CD14-positive monocyte (primary cell): Measurements from ENCODE around the gene SRCAP. TPM values are rescaled to one million over a fixed set of nuclear protein-coding genes. Genes with fewer than 3 reads are reported as not detected.
A peak's percentile ranks its signal among the peaks of the same experiment; 100 is the strongest.

Source experiments
- DNase-seq, 3 donors: peaks; one replicate each; pipeline ENCODE4 v3.0.0-alpha.2; 2011 to 2022
- H2AFZ ChIP-seq: 2 replicates; pipeline ENCODE4 v1.6.0; 2012; ENCODE audit warnings: mild to moderate bottlenecking, low read depth, low read length, inconsistent platforms; ENCODE audit not compliant: insufficient read depth, poor library complexity, severe bottlenecking
- H3K27ac ChIP-seq, 2 donors: 1 replicate in 1 of 2; 2 replicates in 1 of 2; pipeline ENCODE4 v1.5.1; 2012 to 2013; ENCODE audit warnings: low read length in 2 of 2, control low read depth in 1 of 2, inconsistent platforms in 1 of 2, low read depth in 1 of 2, mild to moderate bottlenecking in 1 of 2
- H3K27me3 ChIP-seq, 2 donors: one replicate each; pipeline versions ENCODE4 v1.6.0 to v1.6.1; 2011 to 2013; ENCODE audit warnings: low read length in 2 of 2; ENCODE audit not compliant: control insufficient read depth in 2 of 2, insufficient read depth in 2 of 2
- H3K36me3 ChIP-seq, 2 donors: replicated peaks in 1 of 2; 1 replicate in 1 of 2; 2 replicates in 1 of 2; pipeline versions ENCODE4 v1.5.1 to v1.6.1; 2012 to 2013; ENCODE audit warnings: low read length in 2 of 2, control low read depth in 1 of 2, inconsistent platforms in 1 of 2, mild to moderate bottlenecking in 1 of 2; ENCODE audit not compliant: insufficient read depth in 2 of 2, control insufficient read depth in 1 of 2
- H3K4me1 ChIP-seq, 2 donors: 1 replicate in 1 of 2; 2 replicates in 1 of 2; pipeline versions ENCODE4 v1.5.1 to v1.6.1; 2012 to 2013; ENCODE audit warnings: low read length in 2 of 2, control low read depth in 1 of 2, inconsistent platforms in 1 of 2, mild to moderate bottlenecking in 1 of 2, moderate library complexity in 1 of 2; ENCODE audit not compliant: insufficient read depth in 2 of 2, control insufficient read depth in 1 of 2
- H3K4me2 ChIP-seq: replicated peaks from 2 replicates; pipeline ENCODE3; 2012; ENCODE audit warnings: low read length, moderate library complexity, mild to moderate bottlenecking; ENCODE audit not compliant: poor library complexity, severe bottlenecking; ENCODE audit errors: extremely low read depth
- H3K4me3 ChIP-seq, 3 experiments: fragments of 200-600 bp in 1 of 3; sonication (generic) in 1 of 3; replicated peaks in 1 of 3; 1 replicate in 2 of 3; 2 replicates in 1 of 3; pipeline ENCODE4 v1.5.1; 2011 to 2013; ENCODE audit warnings: low read length in 3 of 3, mild to moderate bottlenecking in 3 of 3, control low read depth in 2 of 3, low read depth in 2 of 3, inconsistent platforms in 1 of 3, moderate library complexity in 1 of 3
- H3K79me2 ChIP-seq: 2 replicates; pipeline ENCODE4 v1.6.0; 2012; ENCODE audit warnings: mild to moderate bottlenecking, control low read depth, inconsistent platforms, low read length, moderate library complexity; ENCODE audit not compliant: insufficient read depth
- H3K9ac ChIP-seq: 2 replicates; pipeline ENCODE4 v1.6.0; 2017; ENCODE audit warnings: low read length, mild to moderate bottlenecking; ENCODE audit not compliant: insufficient read depth, poor library complexity, severe bottlenecking
- H3K9me3 ChIP-seq, 2 donors: replicated peaks in 1 of 2; 1 replicate in 1 of 2; 2 replicates in 1 of 2; pipeline versions ENCODE4 v1.5.1 to v1.6.1; 2012 to 2013; ENCODE audit warnings: low read length in 2 of 2, control low read depth in 1 of 2; ENCODE audit not compliant: control insufficient read depth in 1 of 2, insufficient read depth in 1 of 2
- H4K20me1 ChIP-seq: 2 replicates; pipeline ENCODE4 v1.6.0; 2012; ENCODE audit warnings: mild to moderate bottlenecking, low read length, control low read depth, moderate library complexity; ENCODE audit not compliant: insufficient read depth
- H3K27ac Mint-ChIP-seq, 7 donors: one replicate each; pipeline ENCODE4 v1.8.0; 2020; ENCODE audit warnings: mild to moderate bottlenecking in 7 of 7, mixed read lengths in 7 of 7, moderate library complexity in 6 of 7, inconsistent platforms in 2 of 7
- H3K27me3 Mint-ChIP-seq, 3 donors: one replicate each; pipeline ENCODE4 v1.8.0; 2021 to 2022; ENCODE audit warnings: low read depth in 3 of 3, mild to moderate bottlenecking in 3 of 3, mixed read lengths in 3 of 3, moderate library complexity in 3 of 3, inconsistent platforms in 1 of 3
- H3K36me3 Mint-ChIP-seq, 2 donors: one replicate each; pipeline ENCODE4 v1.8.0; 2020; ENCODE audit warnings: mixed read lengths in 2 of 2, inconsistent platforms in 1 of 2, mild to moderate bottlenecking in 1 of 2
- H3K4me1 Mint-ChIP-seq: one replicate; pipeline ENCODE4 v1.8.0; 2020; ENCODE audit warnings: mild to moderate bottlenecking, mixed read lengths
- H3K4me3 Mint-ChIP-seq, 2 donors: one replicate each; pipeline ENCODE4 v1.8.0; 2020; ENCODE audit warnings: mild to moderate bottlenecking in 2 of 2, mixed read lengths in 2 of 2, moderate library complexity in 1 of 2
- H3K9me3 Mint-ChIP-seq, 7 donors: one replicate each; pipeline ENCODE4 v1.8.0; 2020 to 2022; ENCODE audit warnings: mixed read lengths in 7 of 7, mild to moderate bottlenecking in 6 of 7, moderate library complexity in 6 of 7, inconsistent platforms in 2 of 7
- CTCF ChIP-seq: fragments of 200-600 bp; IDR thresholded peaks from one replicate; pipeline ENCODE4 v1.8.0; 2022; ENCODE audit warnings: antibody characterized with exemption, mild to moderate bottlenecking
- whole genome bisulfite sequencing: methylation state at CpG from one replicate; pipeline ENCODE4 v1.1.5; 2013; ENCODE audit warnings: missing lambda C conversion rate; ENCODE audit not compliant: insufficient coverage; 5-methylcytosine and 5-hydroxymethylcytosine counted together
- intact Hi-C, 2 donors: fragments of 100-400 bp; cut with micrococcal nuclease; formaldehyde crosslinking; loops; one replicate each; pipeline versions ENCODE4 v1.15.0 to v1.15.1; 2023
- polyA plus RNA-seq, 3 donors: library from polyadenylated mRNA; depleted of rRNA in 1 of 3; unstranded in 2 of 3; stranded (reverse) in 1 of 3; fragments of 300-500 nt in 2 of 3; fragments of >200 nt in 1 of 3; fragmentation: Illumina TruSeq in 2 of 3; gene quantifications; 1 replicate in 2 of 3; 2 replicates in 1 of 3; pipeline ENCODE4 v1.2.3, GENCODE V29; 2012 to 2021

SRCAP gene
- polyA plus RNA-seq, 3 donors, result 3.0 to 16.0 (median 6.3) TPM

- Histone ChIP-seq H3K27me3 (no peaks in the 10 kb centered on the region), H3K9me3 (no peaks in the 10 kb centered on the region), H3K4me2 (no peak overlapping the region), H3K79me2 (peaks cover 24% of the 10 kb centered on the region), H3K4me3 (no peak overlapping the region), H3K9ac (no peak overlapping the region), H2AFZ (no peak overlapping the region), H3K27ac (no peak overlapping the region), H3K4me1 (peaks cover 31 to 37% of the 10 kb centered on the region in 2 donors), H3K36me3 (peaks cover 19 to 25% of the 10 kb centered on the region in 2 donors), H4K20me1 (no peaks in the 10 kb centered on the region)
- Mint-ChIP-seq H3K27me3 (peaks cover 2 to 6% (median 4%) of the 10 kb centered on the region in 3 donors), H3K9me3 (peaks cover 0 to 2% (median 0%) of the 10 kb centered on the region in 7 donors), H3K27ac (no peak overlapping the region), H3K4me1 (peaks cover 48% of the 10 kb centered on the region), H3K36me3 (peaks cover 16 to 31% of the 10 kb centered on the region in 2 donors), H3K4me3 (no peak overlapping the region)
- intact Hi-C loops, result no loop called here
- no peak for DNase-seq
- WGBS, result 95% methylated on average over 16 of the region's 18 CpGs
- no peak for TF ChIP-seq CTCF
Observed at GRCh38 chr16:30784215-30784614, 85.2 kb downstream of the SRCAP start.

GRCh38 chr16:30785126-30786106 is 86.4 kb downstream of the SRCAP start:
- H3K27ac Mint-ChIP-seq, result peak overlapping the region in 2 of 7 donors; percentile 66 to 77
- H3K4me1 Mint-ChIP-seq, result peaks cover 40% of the 10 kb centered on the region
- peak overlapping the region in 1 of 3 experiments; percentile 94 for H3K4me3 ChIP-seq
- no peak for TF ChIP-seq CTCF
- no peak overlapping the region for H3K9ac ChIP-seq
- no peak for DNase-seq
- peaks cover 23 to 28% of the 10 kb centered on the region in 2 donors for H3K4me1 ChIP-seq
- peak overlapping the region; percentile 98 for H2AFZ ChIP-seq
- peaks cover 24% of the 10 kb centered on the region for H3K79me2 ChIP-seq
- H3K9me3 ChIP-seq, result no peaks in the 10 kb centered on the region
- no peak overlapping the region for H3K27ac ChIP-seq
- H3K36me3 Mint-ChIP-seq, result peaks cover 16 to 31% of the 10 kb centered on the region in 2 donors
- peak overlapping the region; percentile 90 to 92 for H3K4me3 Mint-ChIP-seq
- H3K9me3 Mint-ChIP-seq, result peaks cover 0 to 2% (median 0%) of the 10 kb centered on the region in 7 donors
- peaks cover 2 to 6% (median 4%) of the 10 kb centered on the region in 3 donors for H3K27me3 Mint-ChIP-seq
- H3K36me3 ChIP-seq, result peaks cover 19 to 25% of the 10 kb centered on the region in 2 donors
- H3K27me3 ChIP-seq, result no peaks in the 10 kb centered on the region
- peak overlapping the region; percentile 99 for H3K4me2 ChIP-seq
- intact Hi-C loops, result loop anchor here in 1 of 2 donors (2.0 kb wide), 1 partner anchor 21 kb away; no protein-coding TSS in a partner anchor
- H4K20me1 ChIP-seq, result no peaks in the 10 kb centered on the region
- 76% methylated on average over 2 of the region's 7 CpGs for WGBS
